Panc1 (cell line): ENCODE measurements around the gene ALKBH3. TPM values are rescaled to one million over a fixed set of nuclear protein-coding genes. Genes with fewer than 3 reads are reported as not detected.

Source experiments
- ATAC-seq: fragments of 200-7000 bp; cut with Tn5 transposase; 2 replicates; pipeline ENCODE4 v1.9.1; 2020; ENCODE audit warnings: mild to moderate bottlenecking, moderate library complexity
- BruUV-seq: library from RNA; stranded (reverse); fragments of 400-500 nt; replicated peaks from 2 replicates; lab custom pipeline; 2021; lab: Mats Ljungman, UMichigan
- CTCF ChIA-PET: fragments of 300-600 bp; sonication (Branson Sonifier 250); formaldehyde crosslinking; loops from one replicate; lab custom pipeline; 2022; ENCODE audit warnings: antibody characterized with exemption; lab: Charles Lee
- POLR2A ChIA-PET: fragments of 300-600 bp; sonication (Branson Sonifier 250); formaldehyde crosslinking; loops from one replicate; lab custom pipeline; 2022; ENCODE audit warnings: antibody characterized with exemption; lab: Charles Lee
- DNase-seq: peaks from one replicate; pipeline ENCODE4 v3.0.0-alpha.2; 2010; ENCODE audit warnings: low read depth, low spot score
- H3K27ac ChIP-seq: 2 replicates; pipeline ENCODE4 v1.5.1; 2011; ENCODE audit warnings: mild to moderate bottlenecking, low read length, inconsistent platforms
- H3K27me3 ChIP-seq: fragments of 200-500 bp; sonication (Bioruptor generic); 2 replicates; pipeline ENCODE4 v1.6.0; 2014; ENCODE audit warnings: low read length, inconsistent platforms; ENCODE audit not compliant: control insufficient read depth, insufficient read depth
- H3K36me3 ChIP-seq: fragments of 200-500 bp; sonication (Bioruptor generic); 2 replicates; pipeline ENCODE4 v1.5.1; 2014; ENCODE audit warnings: inconsistent platforms, mild to moderate bottlenecking, low read length, moderate library complexity; ENCODE audit not compliant: control insufficient read depth, insufficient read depth
- H3K4me1 ChIP-seq: 2 replicates; pipeline ENCODE4 v1.5.1; 2011; ENCODE audit warnings: inconsistent platforms, mild to moderate bottlenecking, low read length, moderate library complexity; ENCODE audit not compliant: control insufficient read depth, insufficient read depth
- H3K4me3 ChIP-seq, 2 experiments: 2 replicates each; pipeline ENCODE4 v1.5.1; 2011 to 2012; ENCODE audit warnings: low read depth in 2 of 2, low read length in 2 of 2, mild to moderate bottlenecking in 2 of 2, inconsistent platforms in 1 of 2, moderate library complexity in 1 of 2
- H3K9me3 ChIP-seq: fragments of 200-500 bp; sonication (Bioruptor generic); 2 replicates; pipeline ENCODE4 v1.5.1; 2014; ENCODE audit warnings: low read depth, mild to moderate bottlenecking, inconsistent platforms, low read length, moderate library complexity; ENCODE audit not compliant: control insufficient read depth, insufficient read depth
- POLR2AphosphoS5 ChIP-seq: IDR thresholded peaks from 2 replicates; pipeline ENCODE4 v1.6.1; 2012; ENCODE audit warnings: mild to moderate bottlenecking, low read depth, low read length, moderate library complexity
- SIN3A ChIP-seq: IDR thresholded peaks from 2 replicates; pipeline ENCODE4 v1.6.1; 2012; ENCODE audit warnings: low read depth, mild to moderate bottlenecking, low read length, moderate library complexity, borderline replicate concordance; ENCODE audit not compliant: insufficient read depth
- TCF7L2 ChIP-seq: IDR thresholded peaks from 2 replicates; pipeline ENCODE4 v1.6.1; 2011; ENCODE audit warnings: mild to moderate bottlenecking, low read depth, low read length, inconsistent platforms
- in situ Hi-C: cut with HindIII; loops from 2 replicates; pipeline ENCODE4 v1.10.0; 2016; ENCODE audit warnings: low sequenced_read_pairs, low pct_unique_long_range_greater_than_20kb
- intact Hi-C: fragments of 100-400 bp; cut with micrococcal nuclease; formaldehyde crosslinking; loops from one replicate; pipeline ENCODE4 v1.10.0; 2022; ENCODE audit not compliant: unreplicated experiment
- total RNA-seq: library from RNA; stranded (reverse); gene quantifications from one replicate; pipeline ENCODE4 v1.2.1, GENCODE V29; 2021; ENCODE audit not compliant: unreplicated experiment
- TF ChIP-seq, protein P1 (sequence below): fragments of 450-650 bp; IDR thresholded peaks from 2 replicates; pipeline ENCODE4 v1.5.1; 2017; ENCODE audit warnings: mild to moderate bottlenecking
- TF ChIP-seq, protein P2 (sequence below), 2 experiments: IDR thresholded peaks; 2 replicates each; pipeline ENCODE4 v1.6.1; 2011 to 2012; ENCODE audit warnings: low read depth in 2 of 2, control low read depth in 1 of 2, low read length in 1 of 2, mild to moderate bottlenecking in 1 of 2, moderate library complexity in 1 of 2; ENCODE audit not compliant: insufficient read depth in 1 of 2

Gene ALKBH3
- total RNA-seq, 1 experiment from 2014 or later = 34.4 TPM

GRCh38 chr11:43895601-43896000, 15.0 kb downstream of the ALKBH3 start:
- no peak overlapping the region for H3K27ac ChIP-seq
- in situ Hi-C loops (no loop called here), intact Hi-C loops (no loop called here)
- H3K9me3 ChIP-seq = no peaks in the 10 kb centered on the region
- DNase-seq (no peak), ATAC-seq (no peak)
- POLR2A ChIA-PET = no interaction called here
- CTCF ChIA-PET = no interaction called here
- no TSS peak for BruUV-seq
- no peaks in the 10 kb centered on the region for H3K4me1 ChIP-seq
- peaks cover 10% of the 10 kb centered on the region; the same call in 1 of the 2 replicates for H3K36me3 ChIP-seq
- no peak overlapping the region for H3K4me3 ChIP-seq
- no peak for TF ChIP-seq SIN3A
- no peak for TF ChIP-seq POLR2AphosphoS5
- TF ChIP-seq, protein P1, sequence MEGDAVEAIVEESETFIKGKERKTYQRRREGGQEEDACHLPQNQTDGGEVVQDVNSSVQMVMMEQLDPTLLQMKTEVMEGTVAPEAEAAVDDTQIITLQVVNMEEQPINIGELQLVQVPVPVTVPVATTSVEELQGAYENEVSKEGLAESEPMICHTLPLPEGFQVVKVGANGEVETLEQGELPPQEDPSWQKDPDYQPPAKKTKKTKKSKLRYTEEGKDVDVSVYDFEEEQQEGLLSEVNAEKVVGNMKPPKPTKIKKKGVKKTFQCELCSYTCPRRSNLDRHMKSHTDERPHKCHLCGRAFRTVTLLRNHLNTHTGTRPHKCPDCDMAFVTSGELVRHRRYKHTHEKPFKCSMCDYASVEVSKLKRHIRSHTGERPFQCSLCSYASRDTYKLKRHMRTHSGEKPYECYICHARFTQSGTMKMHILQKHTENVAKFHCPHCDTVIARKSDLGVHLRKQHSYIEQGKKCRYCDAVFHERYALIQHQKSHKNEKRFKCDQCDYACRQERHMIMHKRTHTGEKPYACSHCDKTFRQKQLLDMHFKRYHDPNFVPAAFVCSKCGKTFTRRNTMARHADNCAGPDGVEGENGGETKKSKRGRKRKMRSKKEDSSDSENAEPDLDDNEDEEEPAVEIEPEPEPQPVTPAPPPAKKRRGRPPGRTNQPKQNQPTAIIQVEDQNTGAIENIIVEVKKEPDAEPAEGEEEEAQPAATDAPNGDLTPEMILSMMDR = no peak
- TF ChIP-seq, protein P2, sequence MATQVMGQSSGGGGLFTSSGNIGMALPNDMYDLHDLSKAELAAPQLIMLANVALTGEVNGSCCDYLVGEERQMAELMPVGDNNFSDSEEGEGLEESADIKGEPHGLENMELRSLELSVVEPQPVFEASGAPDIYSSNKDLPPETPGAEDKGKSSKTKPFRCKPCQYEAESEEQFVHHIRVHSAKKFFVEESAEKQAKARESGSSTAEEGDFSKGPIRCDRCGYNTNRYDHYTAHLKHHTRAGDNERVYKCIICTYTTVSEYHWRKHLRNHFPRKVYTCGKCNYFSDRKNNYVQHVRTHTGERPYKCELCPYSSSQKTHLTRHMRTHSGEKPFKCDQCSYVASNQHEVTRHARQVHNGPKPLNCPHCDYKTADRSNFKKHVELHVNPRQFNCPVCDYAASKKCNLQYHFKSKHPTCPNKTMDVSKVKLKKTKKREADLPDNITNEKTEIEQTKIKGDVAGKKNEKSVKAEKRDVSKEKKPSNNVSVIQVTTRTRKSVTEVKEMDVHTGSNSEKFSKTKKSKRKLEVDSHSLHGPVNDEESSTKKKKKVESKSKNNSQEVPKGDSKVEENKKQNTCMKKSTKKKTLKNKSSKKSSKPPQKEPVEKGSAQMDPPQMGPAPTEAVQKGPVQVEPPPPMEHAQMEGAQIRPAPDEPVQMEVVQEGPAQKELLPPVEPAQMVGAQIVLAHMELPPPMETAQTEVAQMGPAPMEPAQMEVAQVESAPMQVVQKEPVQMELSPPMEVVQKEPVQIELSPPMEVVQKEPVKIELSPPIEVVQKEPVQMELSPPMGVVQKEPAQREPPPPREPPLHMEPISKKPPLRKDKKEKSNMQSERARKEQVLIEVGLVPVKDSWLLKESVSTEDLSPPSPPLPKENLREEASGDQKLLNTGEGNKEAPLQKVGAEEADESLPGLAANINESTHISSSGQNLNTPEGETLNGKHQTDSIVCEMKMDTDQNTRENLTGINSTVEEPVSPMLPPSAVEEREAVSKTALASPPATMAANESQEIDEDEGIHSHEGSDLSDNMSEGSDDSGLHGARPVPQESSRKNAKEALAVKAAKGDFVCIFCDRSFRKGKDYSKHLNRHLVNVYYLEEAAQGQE (IDR thresholded peaks at IDR 0.05; ENCODE audit: insufficient read depth in 1 of 2, low read depth in 2 of 2, low read length in 1 of 2) = no peak
- TF ChIP-seq TCF7L2 = no peak
- H3K27me3 ChIP-seq = no peaks in the 10 kb centered on the region

DNA sequence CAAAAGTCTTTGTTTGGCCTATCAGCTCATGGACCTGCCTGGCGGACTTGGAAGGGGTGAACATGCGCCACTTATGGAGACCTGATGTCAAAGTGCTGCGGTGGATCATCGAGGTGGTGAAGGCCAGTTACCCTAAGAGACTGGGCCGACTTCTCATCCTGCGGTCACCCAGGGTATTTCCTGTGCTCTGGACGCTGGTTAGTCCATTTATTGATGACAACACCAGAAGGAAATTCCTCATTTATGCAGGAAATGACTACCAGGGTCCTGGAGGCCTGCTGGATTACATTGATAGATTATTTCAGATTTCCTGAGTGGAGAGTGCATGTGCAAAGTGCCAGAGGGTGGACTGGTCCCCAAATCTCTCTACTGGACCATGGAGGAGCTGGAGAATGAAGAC, 17.9 kb downstream of the ALKBH3 start:
- ATAC-seq (no peak), DNase-seq (no peak)
- POLR2A ChIA-PET = no interaction called here
- BruUV-seq = no TSS peak
- no peak overlapping the region for H3K27ac ChIP-seq
- H3K27me3 ChIP-seq = no peaks in the 10 kb centered on the region
- intact Hi-C loops (no loop called here), in situ Hi-C loops (no loop called here)
- TF ChIP-seq POLR2AphosphoS5 = no peak
- H3K4me3 ChIP-seq = no peak overlapping the region
- CTCF ChIA-PET = no interaction called here
- H3K9me3 ChIP-seq = no peaks in the 10 kb centered on the region
- no peaks in the 10 kb centered on the region for H3K4me1 ChIP-seq
- H3K36me3 ChIP-seq = peaks cover 8% of the 10 kb centered on the region; the same call in 1 of the 2 replicates

DNA sequence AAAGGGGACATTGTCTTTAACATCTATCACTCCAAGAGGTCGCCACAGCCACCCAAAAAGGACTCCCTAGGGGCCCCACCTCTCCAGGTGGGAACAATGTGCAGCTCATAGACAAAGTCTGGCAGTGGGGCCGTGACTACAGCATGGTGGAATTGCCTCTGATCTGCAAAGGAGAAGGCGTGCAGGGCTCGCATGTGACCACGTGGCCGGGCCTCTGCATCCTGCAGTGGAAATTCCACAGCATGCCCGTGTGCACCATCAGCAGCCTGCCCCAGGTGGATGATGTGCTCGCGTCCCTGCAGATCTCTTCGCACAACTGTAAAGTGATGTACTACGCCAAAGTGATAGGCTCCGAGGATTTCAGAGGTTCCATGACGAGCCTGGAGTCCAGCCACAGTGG, 18.5 kb downstream of the ALKBH3 start:
- H3K27ac ChIP-seq = no peak overlapping the region
- no peak for DNase-seq
- ChIA-PET CTCF (no interaction called here), POLR2A (no interaction called here)
- no peaks in the 10 kb centered on the region for H3K4me1 ChIP-seq
- BruUV-seq = no TSS peak
- no peak overlapping the region for H3K4me3 ChIP-seq
- peaks cover 8% of the 10 kb centered on the region; the same call in 1 of the 2 replicates for H3K36me3 ChIP-seq
- intact Hi-C loops = no loop called here
- H3K27me3 ChIP-seq = no peaks in the 10 kb centered on the region
- TF ChIP-seq TCF7L2 (no peak), POLR2AphosphoS5 (no peak), SIN3A (no peak)
- TF ChIP-seq, protein P1 = no peak
- TF ChIP-seq, protein P2 (IDR thresholded peaks at IDR 0.05; ENCODE audit: insufficient read depth in 1 of 2, low read depth in 2 of 2, low read length in 1 of 2) = no peak
- no peak for ATAC-seq
- in situ Hi-C loops = no loop called here
- H3K9me3 ChIP-seq = no peaks in the 10 kb centered on the region
